GM19467 (cell line): ENCODE measurements around the gene CAB39.
"Not testable (repeated sequence)": the region's sequence is repeated elsewhere in the genome, so short reads cannot be mapped to it uniquely, and the experiment has no call there.

Experiments used
- ATAC-seq: cut with Tn5 transposase; IDR thresholded peaks from one replicate; pipeline ENCODE4 v1.9.1; 2021; ENCODE audit warnings: mild to moderate bottlenecking, moderate library complexity; ENCODE audit not compliant: unreplicated experiment

Gene CAB39

GRCh38 chr2:230682546-230682945 lies 30.1 kb upstream of the CAB39 start:
- no peak for ATAC-seq

GRCh38 chr2:230684270-230685168 lies 28.1 kb upstream of the CAB39 start:
- no peak for ATAC-seq

GRCh38 chr2:230685178-230685577 lies 27.5 kb upstream of the CAB39 start:
- no peak for ATAC-seq

GRCh38 chr2:230687498-230687897 lies 25.1 kb upstream of the CAB39 start:
- no peak for ATAC-seq

GRCh38 chr2:230688490-230688889 lies 24.2 kb upstream of the CAB39 start:
- no peak for ATAC-seq

GRCh38 chr2:230690439-230690838 lies 22.2 kb upstream of the CAB39 start:
- no peak for ATAC-seq

GRCh38 chr2:230691005-230691647 lies 21.5 kb upstream of the CAB39 start:
- no peak for ATAC-seq

- ATAC-seq: no peak
Observed at GRCh38 chr2:230692760-230693159, 19.9 kb upstream of the CAB39 start.

GRCh38 chr2:230693411-230693810 lies 19.2 kb upstream of the CAB39 start:
- no peak for ATAC-seq

GRCh38 chr2:230694241-230694640 lies 18.4 kb upstream of the CAB39 start:
- no peak for ATAC-seq

GRCh38 chr2:230695551-230695950 lies 17.1 kb upstream of the CAB39 start:
- ATAC-seq: no peak

GRCh38 chr2:230696670-230697069 lies 16.0 kb upstream of the CAB39 start:
- no peak for ATAC-seq

- no peak for ATAC-seq
Observed at GRCh38 chr2:230697676-230698075, 15.0 kb upstream of the CAB39 start.

- ATAC-seq: not testable (repeated sequence)
Observed at GRCh38 chr2:230698753-230699152, 13.9 kb upstream of the CAB39 start.

GRCh38 chr2:230700447-230700846 lies 12.2 kb upstream of the CAB39 start:
- ATAC-seq: no peak

- no peak for ATAC-seq
Observed at GRCh38 chr2:230701308-230701707, 11.3 kb upstream of the CAB39 start.

- ATAC-seq: not testable (repeated sequence)
Observed at GRCh38 chr2:230702457-230702856, 10.2 kb upstream of the CAB39 start.

GRCh38 chr2:230703514-230703913 lies 9.1 kb upstream of the CAB39 start:
- no peak for ATAC-seq

- ATAC-seq: no peak
Observed at GRCh38 chr2:230706053-230706521, 6.6 kb upstream of the CAB39 start.

GRCh38 chr2:230706966-230707365 lies 5.7 kb upstream of the CAB39 start:
- ATAC-seq: no peak

- ATAC-seq: no peak
Observed at GRCh38 chr2:230708204-230708603, 4.4 kb upstream of the CAB39 start.

GRCh38 chr2:230711224-230711623 lies 1.4 kb upstream of the CAB39 start:
- ATAC-seq: no peak
